HEK293 (cell line): ENCODE data around the gene RNF6.

ENCODE experiments used
- GLIS1 ChIP-seq: fragments of 450-650 bp; formaldehyde crosslinking; IDR thresholded peaks from 2 replicates; pipeline ENCODE4 v1.5.1; 2016; ENCODE audit warnings: missing biosample characterization, missing genetic modification characterization
- GLIS2 ChIP-seq: fragments of 450-650 bp; formaldehyde crosslinking; IDR thresholded peaks from 2 replicates; pipeline ENCODE4 v1.5.1; 2016; ENCODE audit warnings: missing biosample characterization, missing genetic modification characterization
- HOXA7 ChIP-seq: sonication (generic); formaldehyde crosslinking; IDR thresholded peaks from 2 replicates; pipeline ENCODE4 v1.8.1; 2022; ENCODE audit warnings: missing genetic modification reagents, borderline replicate concordance
- KLF10 ChIP-seq: fragments of 450-650 bp; IDR thresholded peaks from 2 replicates; pipeline ENCODE4 v1.5.1; 2018; ENCODE audit warnings: missing biosample characterization, mild to moderate bottlenecking, missing genetic modification characterization
- KLF8 ChIP-seq: fragments of 450-650 bp; formaldehyde crosslinking; IDR thresholded peaks from 2 replicates; pipeline ENCODE4 v1.5.1; 2016; ENCODE audit warnings: missing biosample characterization, missing genetic modification characterization
- KLF9 ChIP-seq: fragments of 450-650 bp; formaldehyde crosslinking; IDR thresholded peaks from 2 replicates; pipeline ENCODE4 v1.5.1; 2016; ENCODE audit warnings: missing biosample characterization, missing genetic modification characterization, low read depth
- MYNN ChIP-seq: fragments of 450-650 bp; formaldehyde crosslinking; IDR thresholded peaks from 2 replicates; pipeline ENCODE4 v1.5.1; 2016; ENCODE audit warnings: missing biosample characterization, missing genetic modification characterization, borderline replicate concordance
- PRDM1 ChIP-seq: fragments of 450-650 bp; formaldehyde crosslinking; IDR thresholded peaks from 2 replicates; pipeline ENCODE4; 2016; ENCODE audit warnings: missing biosample characterization, missing genetic modification characterization
- SP2 ChIP-seq: fragments of 450-650 bp; formaldehyde crosslinking; IDR thresholded peaks from 2 replicates; pipeline ENCODE4 v1.5.1; 2016; ENCODE audit warnings: missing biosample characterization, missing genetic modification characterization
- SP7 ChIP-seq: fragments of 450-650 bp; formaldehyde crosslinking; IDR thresholded peaks from 2 replicates; pipeline ENCODE4 v1.5.1; 2016; ENCODE audit warnings: missing biosample characterization, missing genetic modification characterization
- YY1 ChIP-seq: fragments of 450-650 bp; formaldehyde crosslinking; IDR thresholded peaks from 2 replicates; pipeline ENCODE4 v1.5.1; 2018; ENCODE audit warnings: missing biosample characterization, missing genetic modification characterization
- YY2 ChIP-seq: fragments of 450-650 bp; formaldehyde crosslinking; IDR thresholded peaks from 2 replicates; pipeline ENCODE4 v1.5.1; 2016; ENCODE audit warnings: missing biosample characterization, missing genetic modification characterization
- ZBTB17 ChIP-seq: fragments of 450-650 bp; formaldehyde crosslinking; IDR thresholded peaks from 2 replicates; pipeline ENCODE4 v1.5.1; 2016; ENCODE audit warnings: missing biosample characterization, missing genetic modification characterization
- ZBTB20 ChIP-seq: fragments of 450-650 bp; formaldehyde crosslinking; IDR thresholded peaks from 2 replicates; pipeline ENCODE4 v1.5.1; 2016; ENCODE audit warnings: missing biosample characterization, missing genetic modification characterization
- ZBTB7A ChIP-seq: fragments of 450-650 bp; formaldehyde crosslinking; IDR thresholded peaks from 2 replicates; pipeline ENCODE4 v1.5.1; 2016; ENCODE audit warnings: low read depth, missing biosample characterization, missing genetic modification characterization
- ZEB2 ChIP-seq: fragments of 450-650 bp; formaldehyde crosslinking; IDR thresholded peaks from 2 replicates; pipeline ENCODE4 v1.5.1; 2016; ENCODE audit warnings: missing biosample characterization, missing genetic modification characterization
- ZFP3 ChIP-seq: fragments of 450-650 bp; formaldehyde crosslinking; IDR thresholded peaks from 2 replicates; pipeline ENCODE4 v1.5.1; 2016; ENCODE audit warnings: low read depth, missing biosample characterization, missing genetic modification characterization
- ZFP69B ChIP-seq: fragments of 450-650 bp; formaldehyde crosslinking; IDR thresholded peaks from 2 replicates; pipeline ENCODE4 v1.5.1; 2016; ENCODE audit warnings: missing biosample characterization, missing genetic modification characterization
- ZNF10 ChIP-seq: fragments of 450-650 bp; formaldehyde crosslinking; IDR thresholded peaks from 2 replicates; pipeline ENCODE4 v1.5.1; 2017; ENCODE audit warnings: missing biosample characterization, missing genetic modification characterization
- ZNF24 ChIP-seq: fragments of 450-650 bp; formaldehyde crosslinking; IDR thresholded peaks from 2 replicates; pipeline ENCODE4 v1.5.1; 2016; ENCODE audit warnings: missing biosample characterization, missing genetic modification characterization
- ZNF335 ChIP-seq: fragments of 450-650 bp; formaldehyde crosslinking; conservative IDR thresholded peaks from 2 replicates; pipeline ENCODE4 v1.5.1; 2016; ENCODE audit warnings: missing biosample characterization, missing genetic modification characterization
- ZNF37A ChIP-seq: fragments of 450-650 bp; IDR thresholded peaks from 2 replicates; pipeline ENCODE4 v1.5.1; 2018; ENCODE audit warnings: missing biosample characterization, missing genetic modification characterization
- ZNF391 ChIP-seq: fragments of 450-650 bp; formaldehyde crosslinking; IDR thresholded peaks from 2 replicates; pipeline ENCODE4 v1.5.1; 2016; ENCODE audit warnings: low read depth, missing biosample characterization, missing genetic modification characterization, borderline replicate concordance
- ZNF501 ChIP-seq: fragments of 450-650 bp; formaldehyde crosslinking; IDR thresholded peaks from 2 replicates; pipeline ENCODE4 v1.5.1; 2016; ENCODE audit warnings: missing biosample characterization, missing genetic modification characterization
- ZNF555 ChIP-seq: fragments of 450-650 bp; formaldehyde crosslinking; conservative IDR thresholded peaks from 2 replicates; pipeline ENCODE4 v1.5.1; 2017; ENCODE audit warnings: missing biosample characterization, mild to moderate bottlenecking, missing genetic modification characterization, inconsistent platforms
- ZNF629 ChIP-seq: fragments of 450-650 bp; formaldehyde crosslinking; IDR thresholded peaks from 2 replicates; pipeline ENCODE4 v1.5.1; 2017; ENCODE audit warnings: missing biosample characterization, missing genetic modification characterization
- ZNF660 ChIP-seq: fragments of 450-650 bp; IDR thresholded peaks from 2 replicates; pipeline ENCODE4 v1.5.1; 2018; ENCODE audit warnings: missing biosample characterization, mild to moderate bottlenecking, missing genetic modification characterization
- TF ChIP-seq, protein P1 (sequence below): fragments of 450-650 bp; formaldehyde crosslinking; IDR thresholded peaks from 2 replicates; pipeline ENCODE4 v1.5.1; 2016; ENCODE audit warnings: missing biosample characterization, missing genetic modification characterization
- TF ChIP-seq, protein P2 (sequence below): fragments of 450-650 bp; formaldehyde crosslinking; IDR thresholded peaks from 2 replicates; pipeline ENCODE4 v1.5.1; 2016; ENCODE audit warnings: missing biosample characterization, missing genetic modification characterization
- TF ChIP-seq, protein P3 (sequence below): fragments of 450-650 bp; formaldehyde crosslinking; IDR thresholded peaks from 2 replicates; pipeline ENCODE4 v1.5.1; 2016; ENCODE audit warnings: missing biosample characterization, missing genetic modification characterization
- TF ChIP-seq, protein P4 (sequence below): fragments of 450-650 bp; formaldehyde crosslinking; IDR thresholded peaks from 2 replicates; pipeline ENCODE4 v1.5.1; 2017; ENCODE audit warnings: missing biosample characterization, missing genetic modification characterization
- TF ChIP-seq, protein P5 (sequence below): fragments of 450-650 bp; formaldehyde crosslinking; IDR thresholded peaks from 2 replicates; pipeline ENCODE4 v1.5.1; 2016; ENCODE audit warnings: missing biosample characterization, missing genetic modification characterization

RNF6 gene

DNA sequence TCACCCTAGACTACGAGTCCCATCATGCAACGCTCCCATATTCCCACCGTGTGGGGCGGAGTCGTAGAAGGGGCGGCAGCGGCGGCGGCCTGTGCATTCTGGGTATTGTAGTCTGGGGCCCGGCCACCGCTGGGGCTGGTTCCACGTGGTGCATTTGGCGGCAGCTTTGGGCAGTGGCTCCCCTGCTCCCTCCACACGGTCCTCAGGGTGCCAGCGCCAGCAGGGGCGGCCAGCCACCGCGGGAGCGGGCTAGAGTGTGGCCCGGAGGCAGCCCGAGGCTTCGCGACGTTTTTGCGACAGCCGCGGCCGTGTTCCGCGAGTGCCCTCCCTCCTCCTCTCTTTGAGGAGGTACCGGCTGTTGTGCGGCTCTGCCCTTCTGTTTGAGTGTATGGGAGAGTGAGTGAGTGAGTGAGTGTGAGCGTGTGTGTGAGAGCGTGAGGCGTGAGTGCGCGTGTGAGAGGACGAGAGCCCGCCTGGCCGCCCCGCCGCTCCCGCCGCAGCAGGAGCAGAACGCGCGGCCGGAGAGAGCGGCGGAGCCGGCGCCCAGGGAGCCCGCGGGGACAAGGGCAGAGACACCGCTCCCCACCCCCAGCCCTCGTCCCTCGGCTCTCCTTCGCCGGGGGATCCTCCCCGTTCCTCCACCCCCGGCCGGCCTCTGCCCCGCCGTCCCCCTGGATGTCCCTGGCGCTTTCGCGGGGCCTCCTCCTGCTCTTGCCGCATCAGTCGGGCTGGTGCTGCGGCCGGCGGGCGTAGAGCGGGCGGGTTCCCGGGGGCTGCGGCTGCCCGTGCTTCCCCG lies 31.9 kb upstream of the RNF6 start, which contains the start of gene CDK8 (continued):
- TF ChIP-seq ZFP69B (tag by site-specific recombination) = peak; percentile 64; the same call in 1 of the 2 replicates
- peak; percentile 67 for TF ChIP-seq ZBTB17
- no peak for TF ChIP-seq ZNF555 (tag by site-specific recombination)
- peak; percentile 81 for TF ChIP-seq ZNF335 (tag by site-specific recombination)
- TF ChIP-seq ZBTB20 (tag by site-specific recombination) = peak; percentile 72; the same call in 1 of the 2 replicates
- no peak for TF ChIP-seq KLF10 (tag by site-specific recombination)
- 0 out of 2 replicates have a peak, but pooled peaks have one; percentile 76 for TF ChIP-seq ZNF660 (tag by site-specific recombination)
- TF ChIP-seq ZNF37A (tag by site-specific recombination) = no peak
- 0 out of 2 replicates have a peak, but pooled peaks have one; percentile 38 for TF ChIP-seq YY1 (tag by site-specific recombination)
- peak; percentile 62 for TF ChIP-seq YY2 (tag by site-specific recombination)
- TF ChIP-seq ZFP3 (tag by site-specific recombination) = no peak
- TF ChIP-seq, protein P1, sequence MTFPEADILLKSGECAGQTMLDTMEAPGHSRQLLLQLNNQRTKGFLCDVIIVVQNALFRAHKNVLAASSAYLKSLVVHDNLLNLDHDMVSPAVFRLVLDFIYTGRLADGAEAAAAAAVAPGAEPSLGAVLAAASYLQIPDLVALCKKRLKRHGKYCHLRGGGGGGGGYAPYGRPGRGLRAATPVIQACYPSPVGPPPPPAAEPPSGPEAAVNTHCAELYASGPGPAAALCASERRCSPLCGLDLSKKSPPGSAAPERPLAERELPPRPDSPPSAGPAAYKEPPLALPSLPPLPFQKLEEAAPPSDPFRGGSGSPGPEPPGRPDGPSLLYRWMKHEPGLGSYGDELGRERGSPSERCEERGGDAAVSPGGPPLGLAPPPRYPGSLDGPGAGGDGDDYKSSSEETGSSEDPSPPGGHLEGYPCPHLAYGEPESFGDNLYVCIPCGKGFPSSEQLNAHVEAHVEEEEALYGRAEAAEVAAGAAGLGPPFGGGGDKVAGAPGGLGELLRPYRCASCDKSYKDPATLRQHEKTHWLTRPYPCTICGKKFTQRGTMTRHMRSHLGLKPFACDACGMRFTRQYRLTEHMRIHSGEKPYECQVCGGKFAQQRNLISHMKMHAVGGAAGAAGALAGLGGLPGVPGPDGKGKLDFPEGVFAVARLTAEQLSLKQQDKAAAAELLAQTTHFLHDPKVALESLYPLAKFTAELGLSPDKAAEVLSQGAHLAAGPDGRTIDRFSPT (tag by site-specific recombination) = peak; percentile 82
- TF ChIP-seq ZNF391 (tag by site-specific recombination) = peak; percentile 45; the same call in 1 of the 2 replicates
- peak; percentile 95 for TF ChIP-seq PRDM1 (tag by site-specific recombination)
- peak; percentile 90 for TF ChIP-seq GLIS2 (tag by site-specific recombination)
- TF ChIP-seq, protein P2, sequence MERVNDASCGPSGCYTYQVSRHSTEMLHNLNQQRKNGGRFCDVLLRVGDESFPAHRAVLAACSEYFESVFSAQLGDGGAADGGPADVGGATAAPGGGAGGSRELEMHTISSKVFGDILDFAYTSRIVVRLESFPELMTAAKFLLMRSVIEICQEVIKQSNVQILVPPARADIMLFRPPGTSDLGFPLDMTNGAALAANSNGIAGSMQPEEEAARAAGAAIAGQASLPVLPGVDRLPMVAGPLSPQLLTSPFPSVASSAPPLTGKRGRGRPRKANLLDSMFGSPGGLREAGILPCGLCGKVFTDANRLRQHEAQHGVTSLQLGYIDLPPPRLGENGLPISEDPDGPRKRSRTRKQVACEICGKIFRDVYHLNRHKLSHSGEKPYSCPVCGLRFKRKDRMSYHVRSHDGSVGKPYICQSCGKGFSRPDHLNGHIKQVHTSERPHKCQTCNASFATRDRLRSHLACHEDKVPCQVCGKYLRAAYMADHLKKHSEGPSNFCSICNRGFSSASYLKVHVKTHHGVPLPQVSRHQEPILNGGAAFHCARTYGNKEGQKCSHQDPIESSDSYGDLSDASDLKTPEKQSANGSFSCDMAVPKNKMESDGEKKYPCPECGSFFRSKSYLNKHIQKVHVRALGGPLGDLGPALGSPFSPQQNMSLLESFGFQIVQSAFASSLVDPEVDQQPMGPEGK (tag by site-specific recombination) = peak; percentile 80
- peak; percentile 77; the same call in 1 of the 2 replicates for TF ChIP-seq SP2 (tag by site-specific recombination)
- TF ChIP-seq KLF9 = peak; percentile 41; the same call in 1 of the 2 replicates
- peak; percentile 51; the same call in 1 of the 2 replicates for TF ChIP-seq ZNF501 (tag by site-specific recombination)
- TF ChIP-seq HOXA7 = no peak
- TF ChIP-seq, protein P3, sequence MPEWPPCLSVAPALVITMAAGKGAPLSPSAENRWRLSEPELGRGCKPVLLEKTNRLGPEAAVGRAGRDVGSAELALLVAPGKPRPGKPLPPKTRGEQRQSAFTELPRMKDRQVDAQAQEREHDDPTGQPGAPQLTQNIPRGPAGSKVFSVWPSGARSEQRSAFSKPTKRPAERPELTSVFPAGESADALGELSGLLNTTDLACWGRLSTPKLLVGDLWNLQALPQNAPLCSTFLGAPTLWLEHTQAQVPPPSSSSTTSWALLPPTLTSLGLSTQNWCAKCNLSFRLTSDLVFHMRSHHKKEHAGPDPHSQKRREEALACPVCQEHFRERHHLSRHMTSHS (tag by site-specific recombination) = no peak
- TF ChIP-seq ZNF629 (tag by site-specific recombination) = peak; percentile 36; the same call in 1 of the 2 replicates
- TF ChIP-seq MYNN (tag by site-specific recombination) = no peak
- TF ChIP-seq ZNF10 (tag by site-specific recombination) = 0 out of 2 replicates have a peak, but pooled peaks have one; percentile 8
- TF ChIP-seq ZEB2 (tag by site-specific recombination) = peak; percentile 84
- TF ChIP-seq, protein P4, sequence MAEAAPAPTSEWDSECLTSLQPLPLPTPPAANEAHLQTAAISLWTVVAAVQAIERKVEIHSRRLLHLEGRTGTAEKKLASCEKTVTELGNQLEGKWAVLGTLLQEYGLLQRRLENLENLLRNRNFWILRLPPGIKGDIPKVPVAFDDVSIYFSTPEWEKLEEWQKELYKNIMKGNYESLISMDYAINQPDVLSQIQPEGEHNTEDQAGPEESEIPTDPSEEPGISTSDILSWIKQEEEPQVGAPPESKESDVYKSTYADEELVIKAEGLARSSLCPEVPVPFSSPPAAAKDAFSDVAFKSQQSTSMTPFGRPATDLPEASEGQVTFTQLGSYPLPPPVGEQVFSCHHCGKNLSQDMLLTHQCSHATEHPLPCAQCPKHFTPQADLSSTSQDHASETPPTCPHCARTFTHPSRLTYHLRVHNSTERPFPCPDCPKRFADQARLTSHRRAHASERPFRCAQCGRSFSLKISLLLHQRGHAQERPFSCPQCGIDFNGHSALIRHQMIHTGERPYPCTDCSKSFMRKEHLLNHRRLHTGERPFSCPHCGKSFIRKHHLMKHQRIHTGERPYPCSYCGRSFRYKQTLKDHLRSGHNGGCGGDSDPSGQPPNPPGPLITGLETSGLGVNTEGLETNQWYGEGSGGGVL = peak; percentile 78
- peak; percentile 94 for TF ChIP-seq KLF8 (tag by site-specific recombination)
- peak; percentile 78 for TF ChIP-seq GLIS1 (tag by site-specific recombination)
- 0 out of 2 replicates have a peak, but pooled peaks have one; percentile 17 for TF ChIP-seq ZBTB7A (tag by site-specific recombination)
- peak; percentile 60 for TF ChIP-seq SP7 (tag by site-specific recombination)
- TF ChIP-seq, protein P5, sequence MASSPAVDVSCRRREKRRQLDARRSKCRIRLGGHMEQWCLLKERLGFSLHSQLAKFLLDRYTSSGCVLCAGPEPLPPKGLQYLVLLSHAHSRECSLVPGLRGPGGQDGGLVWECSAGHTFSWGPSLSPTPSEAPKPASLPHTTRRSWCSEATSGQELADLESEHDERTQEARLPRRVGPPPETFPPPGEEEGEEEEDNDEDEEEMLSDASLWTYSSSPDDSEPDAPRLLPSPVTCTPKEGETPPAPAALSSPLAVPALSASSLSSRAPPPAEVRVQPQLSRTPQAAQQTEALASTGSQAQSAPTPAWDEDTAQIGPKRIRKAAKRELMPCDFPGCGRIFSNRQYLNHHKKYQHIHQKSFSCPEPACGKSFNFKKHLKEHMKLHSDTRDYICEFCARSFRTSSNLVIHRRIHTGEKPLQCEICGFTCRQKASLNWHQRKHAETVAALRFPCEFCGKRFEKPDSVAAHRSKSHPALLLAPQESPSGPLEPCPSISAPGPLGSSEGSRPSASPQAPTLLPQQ (tag by site-specific recombination) = peak; percentile 58; the same call in 1 of the 2 replicates
- TF ChIP-seq ZNF24 = peak; percentile 42; the same call in 1 of the 2 replicates
